ENCODE data around the gene CRYBB1.

The CRYBB1 gene

GRCh38 chr22:26643418-26644100 is 25.7 kb upstream of the CRYBB1 start:
- Histone ChIP-seq H3K4me3 (no peak overlapping the region), H3K27me3 (peaks cover 0 to 59% of the 10 kb centered on the region in 2 donors), H3K4me1 (peaks cover 0 to 8% (median 3%) of the 10 kb centered on the region in 4 donors), H3K9me3 (no peaks in the 10 kb centered on the region), H3K27ac (no peak overlapping the region), H3K36me3 (no peaks in the 10 kb centered on the region)
- no peak for TF ChIP-seq CTCF (IDR thresholded peaks at IDR 0.05)
- intact Hi-C loops (cut with DNase I; ENCODE audit: low total_unique reads), result no loop called here
- no peak for DNase-seq

GRCh38 chr22:26642465-26643417 is 24.9 kb upstream of the CRYBB1 start:
- no peaks in the 10 kb centered on the region for H3K36me3 ChIP-seq
- no peak for DNase-seq
- intact Hi-C loops (cut with DNase I; ENCODE audit: low total_unique reads), result no loop called here
- peaks cover 0 to 53% of the 10 kb centered on the region in 2 donors for H3K27me3 ChIP-seq
- TF ChIP-seq CTCF (IDR thresholded peaks at IDR 0.05), result no peak
- no peak overlapping the region for H3K27ac ChIP-seq
- peaks cover 0 to 8% (median 3%) of the 10 kb centered on the region in 4 donors for H3K4me1 ChIP-seq
- no peak overlapping the region for H3K4me3 ChIP-seq
- no peaks in the 10 kb centered on the region for H3K9me3 ChIP-seq

- H3K9me3 ChIP-seq, result no peaks in the 10 kb centered on the region
- DNase-seq, result no peak
- no peak overlapping the region for H3K27ac ChIP-seq
- no peak for TF ChIP-seq CTCF (IDR thresholded peaks at IDR 0.05)
- no peaks in the 10 kb centered on the region for H3K4me1 ChIP-seq
- no peak overlapping the region for H3K4me3 ChIP-seq
- no peaks in the 10 kb centered on the region for H3K36me3 ChIP-seq
- peaks cover 0 to 43% of the 10 kb centered on the region in 2 donors for H3K27me3 ChIP-seq
- intact Hi-C loops (cut with DNase I; ENCODE audit: low total_unique reads), result no loop called here
Observed at GRCh38 chr22:26636296-26636695, 18.5 kb upstream of the CRYBB1 start.

- Histone ChIP-seq H3K27me3 (peaks cover 0 to 34% of the 10 kb centered on the region in 2 donors), H3K4me1 (no peaks in the 10 kb centered on the region), H3K4me3 (no peak overlapping the region), H3K9me3 (no peaks in the 10 kb centered on the region), H3K27ac (no peak overlapping the region), H3K36me3 (no peaks in the 10 kb centered on the region)
- TF ChIP-seq CTCF (IDR thresholded peaks at IDR 0.05), result no peak
- intact Hi-C loops (cut with DNase I; ENCODE audit: low total_unique reads), result no loop called here
- no peak for DNase-seq
Observed at GRCh38 chr22:26635117-26635516, 17.3 kb upstream of the CRYBB1 start.

- H3K27ac ChIP-seq, result no peak overlapping the region
- H3K4me1 ChIP-seq, result no peaks in the 10 kb centered on the region
- peaks cover 0 to 30% of the 10 kb centered on the region in 2 donors for H3K27me3 ChIP-seq
- DNase-seq, result no peak
- no peak overlapping the region for H3K4me3 ChIP-seq
- H3K36me3 ChIP-seq, result no peaks in the 10 kb centered on the region
- H3K9me3 ChIP-seq, result no peaks in the 10 kb centered on the region
- intact Hi-C loops (cut with DNase I; ENCODE audit: low total_unique reads), result no loop called here
- TF ChIP-seq CTCF (IDR thresholded peaks at IDR 0.05), result no peak
Observed at GRCh38 chr22:26634189-26634588, 16.4 kb upstream of the CRYBB1 start.
